H1 (cell line): ENCODE results near the gene AP2A2. TPM values are rescaled to one million over a fixed set of nuclear protein-coding genes. Genes with fewer than 3 reads are reported as not detected.

ENCODE experiments used
- ASH2L ChIP-seq: fragments of 200-600, 300-600 bp; sonication (generic); IDR thresholded peaks from one replicate; pipeline ENCODE4 v1.7.1; 2017; ENCODE audit warnings: low read length
- KDM4A ChIP-seq: IDR thresholded peaks from one replicate; pipeline ENCODE4 v1.7.1; 2012; ENCODE audit warnings: low read depth, mild to moderate bottlenecking, moderate library complexity, low read length, inconsistent platforms; ENCODE audit not compliant: severe bottlenecking
- MAFK ChIP-seq: IDR thresholded peaks from 2 replicates; pipeline ENCODE4 v1.6.1; 2012; ENCODE audit warnings: low read depth, mild to moderate bottlenecking, improper control_type of control experiment, low read length
- polyA plus RNA-seq, 7 experiments: library from polyadenylated mRNA; depleted of rRNA in 3 of 7; stranded (reverse) in 5 of 7; unstranded in 2 of 7; fragments of >200 nt in 5 of 7; fragments of 200-250 nt in 2 of 7; gene quantifications; 1 replicate in 5 of 7; 2 replicates in 1 of 7; 4 replicates in 1 of 7; pipeline versions ENCODE4 v1.2.1 to v1.2.3, GENCODE V29; 2011 to 2013; ENCODE audit warnings: missing spikeins in 2 of 7, mixed read lengths in 2 of 7
- total RNA-seq: library from RNA; stranded (reverse); fragmentation: NEBNext Ultra II Directional; extraction: Animal tissue kit (Norgen Biotek cat#: 25700); gene quantifications from 2 replicates; pipeline ENCODE4 v1.2.1, GENCODE V29; 2021

Gene AP2A2
- total and polyA plus RNA-seq, 2 of the 8 experiments (the other 6 are each of a cell fraction or from before 2014, with no cell fraction given), result 50.0 to 65.0 TPM

DNA sequence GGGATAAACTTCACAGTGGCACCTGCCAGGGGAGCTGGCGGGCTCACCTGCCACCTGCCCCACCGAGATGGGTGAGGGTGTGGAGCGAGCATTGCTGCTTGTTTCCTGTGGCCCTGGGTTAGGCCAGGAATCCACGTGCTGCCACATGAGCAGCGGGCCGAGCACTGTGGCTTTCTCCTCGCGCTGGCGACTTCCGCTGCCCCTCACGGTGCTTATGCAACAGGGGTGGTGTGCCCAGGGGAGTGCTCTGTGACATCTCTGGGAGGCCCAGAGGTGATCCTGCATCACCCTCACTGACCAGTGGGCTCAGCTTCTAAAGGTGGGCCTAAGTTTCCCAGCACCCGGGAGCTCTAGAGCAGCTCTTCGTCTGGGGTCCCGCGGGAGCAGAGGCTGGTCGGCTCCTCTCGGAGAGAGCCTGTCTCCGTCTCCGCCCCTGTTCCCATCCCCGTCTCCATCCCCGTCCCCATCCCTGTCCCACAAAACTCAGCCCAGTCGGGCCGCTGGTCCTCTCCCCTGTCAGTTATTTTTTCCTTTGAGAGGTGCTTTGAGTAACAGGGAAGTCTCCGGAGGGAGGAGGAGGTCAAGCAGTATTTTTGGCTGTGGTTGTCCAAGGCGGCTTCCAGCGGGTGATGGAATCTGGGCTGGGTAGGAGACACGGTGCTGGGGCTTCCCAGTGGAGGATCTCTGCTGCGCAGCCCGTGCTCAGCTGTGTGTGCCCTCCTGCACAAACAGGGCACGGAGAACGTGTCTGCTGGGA lies 42.5 kb downstream of the AP2A2 start (continued):
- TF ChIP-seq ASH2L (no peak), MAFK (no peak), KDM4A (no peak)
